Stomach (tissue), 4 donors: ENCODE results near the gene ZDHHC1.

Source experiments
- CTCF ChIP-seq, 7 experiments: fragments of 450-650 bp in 4 of 7; fragments of 200-600 bp in 3 of 7; sonication (generic) in 3 of 7; IDR thresholded peaks; one replicate each; pipeline ENCODE4 v1.5.1; 2016 to 2019; ENCODE audit warnings: antibody characterized with exemption in 7 of 7, control low read depth in 2 of 7, mild to moderate bottlenecking in 1 of 7
- EP300 ChIP-seq: sonication (generic); formaldehyde crosslinking; IDR thresholded peaks from one replicate; pipeline ENCODE4 v1.6.1; 2017; ENCODE audit warnings: antibody characterized with exemption

- TF ChIP-seq CTCF (IDR thresholded peaks at IDR 0.05) (no peak), EP300 (no peak)
Measured at GRCh38 chr16:67441271-67441753, 25.0 kb upstream of the ZDHHC1 start.
